HG03354 (cell line): Measurements from ENCODE around the gene KBTBD13.
"Not testable (repeated sequence)": the region's sequence is repeated elsewhere in the genome, so short reads cannot be mapped to it uniquely, and the experiment has no call there.

Experiments
- ATAC-seq: cut with Tn5 transposase; IDR thresholded peaks from one replicate; pipeline ENCODE4 v1.9.1; 2021; ENCODE audit warnings: mild to moderate bottlenecking; ENCODE audit not compliant: unreplicated experiment, poor library complexity, severe bottlenecking

The KBTBD13 gene

GRCh38 chr15:65085990-65086679 is 9.6 kb downstream of the KBTBD13 start:
- ATAC-seq, result no peak

- no peak for ATAC-seq
Observed at GRCh38 chr15:65086680-65087111, 10.2 kb downstream of the KBTBD13 start.

- no peak for ATAC-seq
Observed at GRCh38 chr15:65087411-65087810, 10.9 kb downstream of the KBTBD13 start.

- ATAC-seq, result no peak
Observed at GRCh38 chr15:65087873-65088642, 11.5 kb downstream of the KBTBD13 start.

- ATAC-seq, result no peak
Observed at GRCh38 chr15:65088643-65089021, 12.1 kb downstream of the KBTBD13 start.

GRCh38 chr15:65089206-65089824 is 12.8 kb downstream of the KBTBD13 start:
- no peak for ATAC-seq

- ATAC-seq, result no peak
Observed at GRCh38 chr15:65091946-65092770, 15.6 kb downstream of the KBTBD13 start.

GRCh38 chr15:65092911-65093792 is 16.6 kb downstream of the KBTBD13 start:
- ATAC-seq, result no peak

- ATAC-seq, result not testable (repeated sequence)
Observed at GRCh38 chr15:65093793-65094170, 17.2 kb downstream of the KBTBD13 start.

- ATAC-seq, result no peak
Observed at GRCh38 chr15:65094294-65094995, 17.9 kb downstream of the KBTBD13 start.

- ATAC-seq, result no peak
Observed at GRCh38 chr15:65095011-65095746, 18.6 kb downstream of the KBTBD13 start.

- no peak for ATAC-seq
Observed at GRCh38 chr15:65095747-65096104, 19.2 kb downstream of the KBTBD13 start.

GRCh38 chr15:65096481-65097385 is 20.2 kb downstream of the KBTBD13 start:
- ATAC-seq, result no peak

- ATAC-seq, result no peak
Observed at GRCh38 chr15:65097651-65098263, 21.2 kb downstream of the KBTBD13 start.

GRCh38 chr15:65099336-65099735 is 22.8 kb downstream of the KBTBD13 start:
- no peak for ATAC-seq

GRCh38 chr15:65099801-65100200 is 23.3 kb downstream of the KBTBD13 start:
- ATAC-seq, result not testable (repeated sequence)

- no peak for ATAC-seq
Observed at GRCh38 chr15:65100442-65100841, 23.9 kb downstream of the KBTBD13 start.
